Liver (tissue), 3 donors: ENCODE measurements around the gene UBXN1.

Experiments used
- ATF3 ChIP-seq: IDR thresholded peaks from 2 replicates; pipeline ENCODE4 v1.6.1; 2016; ENCODE audit warnings: antibody characterized with exemption
- MAX ChIP-seq: IDR thresholded peaks from 2 replicates; pipeline ENCODE4 v1.6.1; 2016; ENCODE audit warnings: antibody characterized with exemption
- SP1 ChIP-seq: IDR thresholded peaks from 2 replicates; pipeline ENCODE4 v1.6.1; 2018; ENCODE audit warnings: antibody characterized with exemption, mild to moderate bottlenecking
- YY1 ChIP-seq: IDR thresholded peaks from 2 replicates; pipeline ENCODE4 v1.6.1; 2016; ENCODE audit warnings: antibody characterized with exemption, mild to moderate bottlenecking
- TF ChIP-seq, protein P1 (sequence below): fragments of 150-350 bp; IDR thresholded peaks from 2 replicates; pipeline ENCODE4 v1.5.1; 2017; ENCODE audit warnings: improper control_type of control experiment, low read depth, low read length; ENCODE audit not compliant: missing input control
- donor health status: healthy.
- donor health status: healthy.

DNA sequence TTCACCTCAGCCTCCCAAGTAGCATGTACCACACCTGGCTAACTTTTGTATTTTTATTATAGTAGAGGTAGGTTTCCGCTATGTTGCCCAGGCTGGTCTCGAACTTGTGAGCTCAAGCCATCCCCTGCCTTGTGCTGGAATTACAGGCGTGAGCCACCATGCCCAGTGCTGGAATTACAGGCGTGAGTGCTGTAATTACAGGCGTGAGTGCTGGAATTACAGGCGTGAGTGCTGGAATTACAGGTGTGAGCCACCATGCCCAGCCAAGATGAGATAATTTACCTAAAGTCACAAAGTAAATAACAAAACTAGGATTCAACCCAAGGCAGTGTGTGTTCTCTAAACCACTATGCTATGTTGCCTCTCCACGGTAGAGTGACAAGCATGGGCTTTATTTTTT, 3.6 kb upstream of the UBXN1 start:
- TF ChIP-seq MAX (no peak), ATF3 (no peak), SP1 (no peak), YY1 (no peak)
- TF ChIP-seq, protein P1, sequence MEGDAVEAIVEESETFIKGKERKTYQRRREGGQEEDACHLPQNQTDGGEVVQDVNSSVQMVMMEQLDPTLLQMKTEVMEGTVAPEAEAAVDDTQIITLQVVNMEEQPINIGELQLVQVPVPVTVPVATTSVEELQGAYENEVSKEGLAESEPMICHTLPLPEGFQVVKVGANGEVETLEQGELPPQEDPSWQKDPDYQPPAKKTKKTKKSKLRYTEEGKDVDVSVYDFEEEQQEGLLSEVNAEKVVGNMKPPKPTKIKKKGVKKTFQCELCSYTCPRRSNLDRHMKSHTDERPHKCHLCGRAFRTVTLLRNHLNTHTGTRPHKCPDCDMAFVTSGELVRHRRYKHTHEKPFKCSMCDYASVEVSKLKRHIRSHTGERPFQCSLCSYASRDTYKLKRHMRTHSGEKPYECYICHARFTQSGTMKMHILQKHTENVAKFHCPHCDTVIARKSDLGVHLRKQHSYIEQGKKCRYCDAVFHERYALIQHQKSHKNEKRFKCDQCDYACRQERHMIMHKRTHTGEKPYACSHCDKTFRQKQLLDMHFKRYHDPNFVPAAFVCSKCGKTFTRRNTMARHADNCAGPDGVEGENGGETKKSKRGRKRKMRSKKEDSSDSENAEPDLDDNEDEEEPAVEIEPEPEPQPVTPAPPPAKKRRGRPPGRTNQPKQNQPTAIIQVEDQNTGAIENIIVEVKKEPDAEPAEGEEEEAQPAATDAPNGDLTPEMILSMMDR, result no peak
